ENCODE data around the gene HLA-E.
"Not testable (repeated sequence)": the region's sequence is repeated elsewhere in the genome, so short reads cannot be mapped to it uniquely, and the experiment has no call there.

HLA-E gene

GRCh38 chr6:30489081-30490025, at the start of gene HLA-E:
Gene HLA-E (plus strand): TSS chr6:30489509. CDS start chr6:30489532, 23 bp downstream.
- in situ Hi-C loops (cut with HindIII; ENCODE audit: low sequenced_read_pairs): no loop called here

- in situ Hi-C loops (cut with HindIII; ENCODE audit: low sequenced_read_pairs): no loop called here
Measured at GRCh38 chr6:30441171-30441570, 48.1 kb upstream of the HLA-E start.

- in situ Hi-C loops (cut with HindIII; ENCODE audit: low sequenced_read_pairs): no loop called here
Measured at GRCh38 chr6:30443657-30444450, 45.5 kb upstream of the HLA-E start.

DNA sequence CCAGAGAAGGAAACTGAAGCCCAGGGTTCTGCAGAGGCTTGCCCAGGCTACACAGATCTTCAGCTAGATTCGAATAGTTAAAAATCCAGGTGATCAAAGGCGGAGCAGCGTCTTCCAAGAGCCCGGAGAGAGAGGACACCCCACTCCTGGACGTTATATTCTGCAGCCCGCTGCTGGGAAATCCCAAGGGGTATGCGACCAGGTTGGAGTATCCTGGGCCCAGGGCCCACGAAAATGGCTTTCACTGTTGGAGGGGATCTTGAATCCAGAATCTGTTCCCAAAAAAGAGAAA, 44.9 kb upstream of the HLA-E start:
- in situ Hi-C loops (cut with HindIII; ENCODE audit: low sequenced_read_pairs): no loop called here

DNA sequence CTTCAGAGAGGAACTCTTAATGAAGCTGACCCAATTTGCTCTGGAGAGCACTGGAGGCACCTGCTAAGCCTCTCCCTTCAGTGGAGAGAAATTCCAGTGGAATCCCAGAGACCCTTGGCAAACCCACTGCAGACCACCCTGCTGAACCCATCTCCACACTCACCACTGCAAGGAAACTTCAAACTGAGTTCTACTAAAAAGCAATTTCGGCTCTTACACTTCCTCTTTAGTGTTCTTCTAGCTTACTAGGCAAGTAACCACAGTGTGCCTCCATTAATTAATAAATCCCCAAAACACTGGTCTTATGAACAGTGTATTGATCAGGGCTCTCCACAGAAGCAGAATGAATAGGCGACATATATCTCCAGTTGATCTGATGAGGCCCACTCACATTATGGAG, 43.0 kb upstream of the HLA-E start:
- in situ Hi-C loops (cut with HindIII; ENCODE audit: low sequenced_read_pairs): no loop called here

- in situ Hi-C loops (cut with HindIII; ENCODE audit: low sequenced_read_pairs): no loop called here
Measured at GRCh38 chr6:30447237-30447636, 42.1 kb upstream of the HLA-E start.

DNA sequence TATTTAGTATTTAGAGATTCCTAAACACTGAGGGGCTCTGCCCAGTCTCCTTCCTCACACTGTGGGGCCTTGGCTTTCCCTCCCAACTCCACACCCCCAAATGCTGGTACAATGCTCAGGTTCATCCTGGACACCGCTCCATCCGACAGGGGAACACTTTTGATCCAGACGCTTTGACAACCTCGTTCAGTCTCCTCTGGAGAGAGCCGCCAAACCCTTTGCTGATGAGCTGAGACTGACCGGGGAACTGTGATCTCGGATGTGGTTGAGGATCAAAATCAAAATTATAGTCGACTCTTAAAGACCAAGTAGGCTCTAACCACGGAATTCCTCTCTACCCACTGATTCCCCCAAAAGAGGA, 38.8 kb upstream of the HLA-E start:
- in situ Hi-C loops (cut with HindIII; ENCODE audit: low sequenced_read_pairs): no loop called here

DNA sequence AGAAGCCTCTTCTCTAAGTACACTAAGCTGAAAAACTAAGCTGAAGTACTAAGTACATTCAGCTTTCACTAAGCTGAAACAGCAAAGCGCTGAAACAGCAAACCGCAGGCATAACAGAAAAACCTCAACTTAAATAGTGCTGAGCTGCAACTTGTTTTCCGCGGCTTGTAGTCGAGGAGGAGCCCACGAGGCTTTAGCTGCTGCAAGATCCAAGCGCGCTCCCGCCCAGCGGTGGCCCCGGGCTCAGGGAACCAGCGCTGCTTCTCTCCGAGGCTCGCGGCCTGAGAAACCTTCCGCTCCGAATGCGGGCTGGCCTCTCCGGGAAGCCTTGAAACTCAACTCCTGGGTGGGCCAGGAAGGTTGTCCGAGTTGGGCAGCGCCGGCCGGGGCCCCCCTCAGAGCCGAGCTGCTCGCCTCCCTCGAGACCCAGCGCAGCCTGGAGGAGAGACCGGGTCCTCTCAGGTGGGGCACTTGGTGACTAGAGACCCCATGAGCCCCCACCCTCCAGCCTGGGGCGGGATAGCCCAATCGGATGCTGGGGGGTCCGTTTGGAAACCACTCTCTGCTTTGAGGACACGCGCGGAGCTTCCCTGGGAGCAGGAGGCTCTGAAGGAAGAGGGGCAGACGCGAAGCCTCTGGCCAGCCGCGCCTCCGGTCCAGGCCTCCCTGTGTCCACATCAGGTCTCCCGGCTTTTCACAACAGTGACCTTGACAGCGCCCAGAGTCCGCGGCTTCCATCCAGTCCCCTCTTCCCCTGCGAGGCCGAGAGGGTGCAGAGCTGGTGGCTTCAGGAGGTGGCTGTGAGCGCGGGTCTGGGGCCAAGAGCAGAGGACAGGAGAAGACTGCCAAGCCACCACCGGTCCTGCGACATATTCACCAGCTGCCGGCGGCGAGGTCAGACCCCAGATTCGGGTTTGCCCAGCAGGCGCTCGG, 38.1 kb upstream of the HLA-E start:
- in situ Hi-C loops (cut with HindIII; ENCODE audit: low sequenced_read_pairs): no loop called here

- in situ Hi-C loops (cut with HindIII; ENCODE audit: low sequenced_read_pairs): no loop called here
Measured at GRCh38 chr6:30452736-30453507, 36.4 kb upstream of the HLA-E start.

- in situ Hi-C loops (cut with HindIII; ENCODE audit: low sequenced_read_pairs): no loop called here
Measured at GRCh38 chr6:30453508-30454116, 35.7 kb upstream of the HLA-E start.

- in situ Hi-C loops (cut with HindIII; ENCODE audit: low sequenced_read_pairs): no loop called here
Measured at GRCh38 chr6:30459145-30459544, 30.2 kb upstream of the HLA-E start.

GRCh38 chr6:30461055-30461454, 28.3 kb upstream of the HLA-E start:
- in situ Hi-C loops (cut with HindIII; ENCODE audit: low sequenced_read_pairs): loop anchor here (10.0 kb wide), 1 partner anchor 84 kb away; no protein-coding TSS in a partner anchor

- in situ Hi-C loops (cut with HindIII; ENCODE audit: low sequenced_read_pairs): loop anchor here (10.0 kb wide), 1 partner anchor 82 kb away; no protein-coding TSS in a partner anchor
Measured at GRCh38 chr6:30462482-30462881, 26.8 kb upstream of the HLA-E start.

DNA sequence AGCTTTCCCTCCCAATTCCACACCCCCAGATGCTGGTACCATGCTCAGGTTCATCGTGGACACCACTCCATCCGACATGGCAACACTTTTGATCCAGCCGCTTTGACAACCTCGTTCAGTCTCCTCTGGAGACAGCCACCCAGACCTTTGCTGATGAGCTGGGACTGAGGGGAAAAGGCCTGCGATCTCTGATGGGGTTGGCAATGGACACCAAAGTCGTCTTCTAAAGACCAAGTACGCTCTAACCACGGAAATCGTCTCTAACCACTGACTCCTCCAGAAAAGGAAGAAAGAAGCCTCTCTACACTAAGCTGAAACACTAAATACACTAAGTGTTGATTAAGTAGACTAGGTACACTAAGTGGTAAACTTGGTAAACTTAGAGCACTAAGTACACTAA, 26.1 kb upstream of the HLA-E start:
- in situ Hi-C loops (cut with HindIII; ENCODE audit: low sequenced_read_pairs): loop anchor here (10.0 kb wide), 1 partner anchor 82 kb away; no protein-coding TSS in a partner anchor

- in situ Hi-C loops (cut with HindIII; ENCODE audit: low sequenced_read_pairs): loop anchor here (10.0 kb wide), 1 partner anchor 81 kb away; no protein-coding TSS in a partner anchor
Measured at GRCh38 chr6:30463651-30464618, 25.4 kb upstream of the HLA-E start.

DNA sequence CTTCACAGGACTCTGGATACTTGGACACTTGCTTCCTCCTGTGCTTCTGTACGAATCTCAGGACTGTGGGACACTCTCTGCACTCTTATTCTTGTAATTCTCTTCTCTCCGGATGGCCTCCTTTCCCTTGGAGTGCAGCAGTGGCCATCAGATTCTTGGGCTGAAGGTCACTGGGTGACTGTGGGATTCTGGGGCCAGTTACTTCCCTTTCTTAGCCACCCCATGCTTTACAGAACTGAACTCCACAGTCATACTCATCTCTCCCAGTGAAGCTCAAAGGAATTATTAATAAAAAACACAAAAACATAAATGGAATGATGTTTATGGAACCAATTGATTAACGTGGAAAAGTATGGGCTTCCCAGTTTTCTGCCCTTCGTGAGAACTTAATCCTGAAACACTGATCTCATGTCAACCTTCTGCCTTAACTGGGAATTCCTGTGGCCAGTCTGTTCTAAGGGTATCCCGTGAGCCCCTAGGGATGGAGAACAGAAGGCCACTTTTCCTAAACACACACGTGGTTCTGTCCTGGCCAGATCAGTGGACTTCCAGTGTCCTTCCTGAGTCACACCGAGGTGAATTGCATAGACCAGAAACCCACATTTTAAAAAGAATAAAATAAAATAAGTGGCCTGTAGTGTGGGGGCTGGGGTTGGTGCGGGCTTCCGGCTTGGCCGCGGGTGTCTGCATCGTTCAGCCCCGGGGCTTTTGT, 23.6 kb upstream of the HLA-E start:
- in situ Hi-C loops (cut with HindIII; ENCODE audit: low sequenced_read_pairs): loop anchor here (10.0 kb wide), 1 partner anchor 79 kb away; no protein-coding TSS in a partner anchor

DNA sequence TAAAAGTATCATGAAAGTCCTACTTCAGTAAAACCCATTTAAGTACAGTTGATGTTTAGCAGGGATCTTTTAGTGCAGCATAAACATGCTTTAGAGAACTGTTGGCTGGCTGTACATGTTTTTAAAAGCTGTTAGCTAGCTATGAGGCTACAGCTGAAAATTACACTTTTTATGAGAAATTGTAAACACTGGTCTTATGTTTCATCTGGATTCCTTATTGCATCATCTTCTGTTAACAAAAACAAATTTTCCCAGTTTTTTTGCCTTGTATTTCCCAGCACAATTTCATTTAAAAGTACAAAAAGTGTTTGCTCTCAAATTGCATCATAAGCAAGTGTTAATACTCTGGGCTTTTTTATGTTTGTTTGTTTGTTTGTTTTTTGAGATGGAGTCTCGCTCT, 18.3 kb upstream of the HLA-E start:
- in situ Hi-C loops (cut with HindIII; ENCODE audit: low sequenced_read_pairs): no loop called here

GRCh38 chr6:30475116-30475515, 14.2 kb upstream of the HLA-E start:
- in situ Hi-C loops (cut with HindIII; ENCODE audit: low sequenced_read_pairs): not testable (repeated sequence)
